Activated CD8-positive, alpha-beta memory T cell treated with anti-CD3 and anti-CD28 coated beads for 48 hours (primary cell): ENCODE measurements around the gene IRF6.

Experiments
- DNase-seq, 3 experiments: peaks; one replicate each; pipeline ENCODE4 v3.0.0-alpha.2; 2020; ENCODE audit warnings: low read depth in 2 of 3, low spot score in 2 of 3

Gene IRF6

DNA sequence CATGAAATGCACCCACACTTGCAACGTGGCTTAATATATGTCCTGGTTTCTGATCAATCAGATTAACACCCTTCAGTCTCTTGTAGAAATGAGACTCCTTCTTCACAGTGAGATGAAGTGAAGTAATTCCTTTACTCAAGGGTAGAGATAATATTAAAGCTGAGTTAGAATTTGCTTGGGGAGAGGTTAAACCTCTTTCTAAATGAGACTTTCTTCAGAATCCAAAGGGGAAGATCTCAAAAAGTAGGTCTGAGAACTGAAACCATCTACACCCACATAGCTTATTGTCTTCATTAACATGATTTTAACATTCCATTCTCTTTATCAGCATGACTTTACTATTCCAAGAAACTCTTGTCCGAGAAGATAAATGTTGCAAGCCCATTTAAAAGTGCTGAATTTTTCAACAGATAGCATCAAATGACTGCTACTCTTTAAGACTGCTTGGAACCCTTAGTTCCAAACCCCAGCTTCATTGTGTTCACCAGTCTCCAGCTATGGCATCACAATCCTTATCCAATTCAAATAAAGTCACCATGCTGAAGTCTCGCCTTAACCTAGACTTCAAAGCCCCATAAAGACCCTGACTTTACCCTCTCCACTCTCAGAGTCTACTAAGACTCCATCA, 69.3 kb downstream of the IRF6 start:
- no peak for DNase-seq
